Testis (tissue), 3 donors: ENCODE measurements around the gene RRP12. TPM values are rescaled to one million over a fixed set of nuclear protein-coding genes. Genes with fewer than 3 reads are reported as not detected.

ENCODE experiments used
- DNase-seq: peaks from one replicate; pipeline ENCODE4 v3.0.0-alpha.2; 2019
- H3K27ac ChIP-seq, 2 donors: fragments of 200-600 bp; sonication (generic); one replicate each; pipeline ENCODE4 v1.5.1; 2019
- H3K27me3 ChIP-seq: fragments of 200-600 bp; sonication (generic); one replicate; pipeline ENCODE4 v1.5.1; 2019
- H3K36me3 ChIP-seq: fragments of 200-600 bp; sonication (generic); one replicate; pipeline ENCODE4 v1.5.1; 2017; ENCODE audit warnings: low read depth; ENCODE audit errors: missing control alignments
- H3K4me1 ChIP-seq: fragments of 200-600 bp; sonication (generic); one replicate; pipeline ENCODE4 v1.5.1; 2019
- H3K4me3 ChIP-seq, 2 donors: fragments of 200-600 bp; sonication (generic); one replicate each; pipeline ENCODE4 v1.5.1; 2017 to 2019
- H3K9me3 ChIP-seq: fragments of 200-600 bp; sonication (generic); one replicate; pipeline ENCODE4 v1.5.1; 2017
- POLR2A ChIP-seq: fragments of 450-650 bp; IDR thresholded peaks from one replicate; pipeline ENCODE4 v1.6.1; 2017; ENCODE audit warnings: antibody characterized with exemption, mild to moderate bottlenecking, moderate library complexity
- WGBS, 2 donors: methylation state at CpG; one replicate each; pipeline ENCODE4 v1.1.5; 2018; 5-methylcytosine and 5-hydroxymethylcytosine counted together
- intact Hi-C: fragments of 100-400 bp; cut with DNase I; formaldehyde crosslinking; loops from one replicate; pipeline ENCODE4 v1.15.1; 2023; ENCODE audit warnings: low total_unique reads
- polyA plus RNA-seq: library from polyadenylated mRNA; stranded (reverse); fragments of 350-450 nt; fragmentation: Illumina TruSeq; extraction: RNeasy Lipid Tissue Mini Kit (QIAGEN cat#74804); gene quantifications from one replicate; pipeline ENCODE4 v1.2.3, GENCODE V29; 2014; ENCODE audit warnings: low read depth, low replicate concordance; ENCODE audit not compliant: insufficient read depth
- total RNA-seq, 2 donors: library from RNA; depleted of rRNA; stranded (reverse); fragments of >200 nt; gene quantifications; one replicate each; pipeline ENCODE4 v1.2.3, GENCODE V29; 2016
- TF ChIP-seq, protein P1 (sequence below), 3 experiments: fragments of 450-650 bp in 2 of 3; fragments of 200-600 bp in 1 of 3; sonication (generic) in 1 of 3; IDR thresholded peaks; one replicate each; pipeline ENCODE4 v1.5.1; 2016 to 2019; ENCODE audit warnings: antibody characterized with exemption in 3 of 3, mild to moderate bottlenecking in 2 of 3, moderate library complexity in 1 of 3

The RRP12 gene
- total and polyA plus RNA-seq, 3 donors from 2014 or later: 38.1 to 54.6 (median 53.5) TPM

DNA sequence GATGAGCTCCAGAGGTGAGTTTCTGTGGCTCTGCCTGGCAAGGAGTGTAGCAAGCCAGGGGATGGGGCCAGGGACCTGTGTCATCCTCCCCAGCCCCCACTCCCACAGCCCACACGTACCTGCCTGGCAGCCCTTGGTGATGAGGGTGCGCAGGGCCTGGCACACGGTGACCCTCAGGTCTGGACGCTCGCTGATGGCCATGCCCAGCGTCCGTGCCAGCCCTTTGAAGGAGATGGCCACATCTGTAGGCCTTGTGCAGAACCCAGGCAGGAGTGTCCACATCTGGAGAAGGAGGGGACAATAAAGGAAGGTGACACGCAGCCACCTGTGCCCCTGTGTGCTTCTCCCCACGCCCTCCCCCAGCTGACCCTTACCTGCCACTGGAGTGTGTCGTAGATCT is 27.7 kb downstream of the RRP12 start:
- no peaks in the 10 kb centered on the region for H3K36me3 ChIP-seq

DNA sequence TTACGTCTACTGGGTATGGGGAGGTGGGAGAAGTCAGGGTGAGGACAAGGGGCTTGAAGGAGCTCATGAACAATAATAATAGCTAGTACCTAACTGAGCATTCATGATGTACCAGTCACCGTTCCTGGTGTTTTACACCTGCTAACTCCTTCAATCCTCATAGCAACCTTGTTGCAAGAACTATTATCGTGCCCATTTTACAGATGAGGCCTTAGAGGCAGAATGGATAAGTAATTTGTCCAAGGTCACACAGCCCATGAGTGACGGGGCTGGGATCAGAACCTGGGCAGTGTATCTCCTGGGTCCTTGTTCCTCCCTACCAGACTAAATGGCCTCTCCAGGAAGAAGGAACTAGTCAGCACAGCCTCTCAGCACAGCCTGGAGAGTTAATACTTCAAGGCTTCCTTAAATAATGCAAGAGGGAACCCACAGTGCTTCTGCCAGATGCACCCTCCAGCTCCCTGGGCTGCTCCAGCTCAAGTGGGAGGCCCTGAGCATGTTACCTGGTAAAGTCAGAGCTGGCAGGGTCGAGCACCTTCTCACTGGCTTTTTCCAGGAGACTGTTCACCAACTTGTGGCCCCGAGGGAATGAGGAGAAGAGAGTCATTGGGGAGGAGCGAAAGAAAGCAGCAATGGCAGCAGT is 28.8 kb downstream of the RRP12 start:
- Histone ChIP-seq H3K27me3 (no peaks in the 10 kb centered on the region), H3K4me3 (no peak overlapping the region), H3K36me3 (no peaks in the 10 kb centered on the region), H3K4me1 (no peaks in the 10 kb centered on the region), H3K27ac (no peak overlapping the region), H3K9me3 (no peaks in the 10 kb centered on the region)
- no peak for DNase-seq
- TF ChIP-seq, protein P1, sequence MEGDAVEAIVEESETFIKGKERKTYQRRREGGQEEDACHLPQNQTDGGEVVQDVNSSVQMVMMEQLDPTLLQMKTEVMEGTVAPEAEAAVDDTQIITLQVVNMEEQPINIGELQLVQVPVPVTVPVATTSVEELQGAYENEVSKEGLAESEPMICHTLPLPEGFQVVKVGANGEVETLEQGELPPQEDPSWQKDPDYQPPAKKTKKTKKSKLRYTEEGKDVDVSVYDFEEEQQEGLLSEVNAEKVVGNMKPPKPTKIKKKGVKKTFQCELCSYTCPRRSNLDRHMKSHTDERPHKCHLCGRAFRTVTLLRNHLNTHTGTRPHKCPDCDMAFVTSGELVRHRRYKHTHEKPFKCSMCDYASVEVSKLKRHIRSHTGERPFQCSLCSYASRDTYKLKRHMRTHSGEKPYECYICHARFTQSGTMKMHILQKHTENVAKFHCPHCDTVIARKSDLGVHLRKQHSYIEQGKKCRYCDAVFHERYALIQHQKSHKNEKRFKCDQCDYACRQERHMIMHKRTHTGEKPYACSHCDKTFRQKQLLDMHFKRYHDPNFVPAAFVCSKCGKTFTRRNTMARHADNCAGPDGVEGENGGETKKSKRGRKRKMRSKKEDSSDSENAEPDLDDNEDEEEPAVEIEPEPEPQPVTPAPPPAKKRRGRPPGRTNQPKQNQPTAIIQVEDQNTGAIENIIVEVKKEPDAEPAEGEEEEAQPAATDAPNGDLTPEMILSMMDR (IDR thresholded peaks at IDR 0.05): no peak
- TF ChIP-seq POLR2A: no peak
- WGBS, 2 donors: 91 to 97% methylated on average over 7 of the region's 7 CpGs
- intact Hi-C loops: no loop called here

More for the DNA sequence above, 27.7 kb downstream of the RRP12 start:
- no peak overlapping the region for H3K27ac ChIP-seq
- 96 to 100% methylated on average over 1 to 10 of the region's 10 CpGs for WGBS, 2 donors
- no peaks in the 10 kb centered on the region for H3K27me3 ChIP-seq
- no peak for TF ChIP-seq POLR2A
- TF ChIP-seq, protein P1 (IDR thresholded peaks at IDR 0.05): no peak
- intact Hi-C loops: no loop called here
- no peaks in the 10 kb centered on the region for H3K9me3 ChIP-seq
- H3K4me1 ChIP-seq: no peaks in the 10 kb centered on the region
- DNase-seq: no peak
- H3K4me3 ChIP-seq: no peak overlapping the region

DNA sequence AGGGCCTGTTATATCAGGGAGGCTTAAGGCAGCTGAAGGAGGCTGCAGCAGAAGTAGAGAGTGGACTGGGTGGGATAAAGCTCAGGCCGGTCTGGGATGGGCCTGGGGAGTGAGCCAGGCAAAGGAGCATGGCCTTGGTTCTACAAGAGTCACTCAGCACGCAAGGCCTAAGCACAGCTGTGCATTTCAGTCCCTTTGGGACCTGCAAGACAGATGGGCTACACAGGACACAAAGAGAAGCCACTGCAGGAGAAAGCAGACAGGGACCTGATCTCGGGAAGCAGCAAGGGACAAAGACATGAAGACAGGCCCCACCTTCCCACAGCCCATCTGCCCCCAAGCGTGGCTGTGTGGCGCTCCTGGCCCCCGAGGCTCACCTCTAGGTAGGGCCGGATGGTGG is 29.4 kb downstream of the RRP12 start:
- 82 to 87% methylated on average over 7 of the region's 7 CpGs for WGBS, 2 donors
- no peak for TF ChIP-seq POLR2A
- TF ChIP-seq, protein P1 (IDR thresholded peaks at IDR 0.05): no peak
- Histone ChIP-seq H3K36me3 (no peaks in the 10 kb centered on the region), H3K9me3 (no peaks in the 10 kb centered on the region), H3K27ac (no peak overlapping the region), H3K4me1 (no peaks in the 10 kb centered on the region), H3K4me3 (no peak overlapping the region), H3K27me3 (no peaks in the 10 kb centered on the region)
- intact Hi-C loops: no loop called here
- no peak for DNase-seq

DNA sequence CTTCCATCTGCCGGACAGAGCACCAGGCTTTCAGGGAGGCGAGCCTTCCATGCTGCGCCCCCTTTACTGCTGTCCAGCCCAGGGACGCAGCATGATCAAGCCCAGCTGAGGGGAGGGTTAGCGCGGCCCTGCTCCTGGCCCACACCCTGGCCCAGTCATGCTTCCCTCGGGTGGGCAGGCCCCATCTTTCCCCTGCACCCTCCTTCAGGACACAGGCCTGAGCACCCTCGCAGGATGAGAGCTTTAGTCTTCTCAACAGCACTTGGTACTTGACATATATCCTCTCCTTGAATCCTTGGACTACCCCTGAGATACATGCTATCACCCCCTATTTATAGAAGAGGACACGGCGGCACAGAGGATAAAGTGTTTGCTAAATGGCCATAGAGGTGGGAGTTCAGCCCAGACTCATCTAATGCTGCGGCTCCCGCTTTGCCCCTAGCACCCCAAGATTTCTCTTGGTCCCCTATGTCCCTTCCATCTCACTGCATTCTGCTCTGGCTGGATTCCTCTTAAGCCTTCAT is 34.0 kb downstream of the RRP12 start:
- H3K4me3 ChIP-seq: no peak overlapping the region
- TF ChIP-seq, protein P1 (IDR thresholded peaks at IDR 0.05): no peak
- no peak for TF ChIP-seq POLR2A
- no peaks in the 10 kb centered on the region for H3K36me3 ChIP-seq
- H3K27ac ChIP-seq: no peak overlapping the region
- no peaks in the 10 kb centered on the region for H3K27me3 ChIP-seq
- DNase-seq: no peak
- intact Hi-C loops: no loop called here
- H3K9me3 ChIP-seq: no peaks in the 10 kb centered on the region
- no peaks in the 10 kb centered on the region for H3K4me1 ChIP-seq
- WGBS, 2 donors: 91 to 97% methylated on average over 7 to 12 of the region's 12 CpGs

DNA sequence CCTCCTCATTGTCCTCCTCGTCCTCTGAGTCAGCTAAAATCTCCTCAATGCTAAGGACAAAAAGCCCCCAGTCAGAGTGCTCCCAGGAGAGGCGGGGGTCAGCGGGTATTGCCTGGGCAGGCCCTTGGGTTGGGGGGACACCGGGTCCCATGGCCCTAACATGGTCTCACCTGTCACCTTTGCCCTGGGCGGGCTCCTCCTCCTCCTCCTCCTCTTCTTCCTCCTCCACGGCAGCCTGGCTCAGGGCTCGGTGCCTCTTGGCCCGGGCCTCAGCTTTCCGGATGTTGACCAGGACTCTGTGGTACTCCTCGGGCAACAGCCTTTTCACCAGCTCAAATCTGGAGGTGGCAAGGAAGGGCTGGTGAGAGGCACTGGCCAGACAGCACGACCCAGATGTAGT is 34.6 kb downstream of the RRP12 start:
- no peaks in the 10 kb centered on the region for H3K36me3 ChIP-seq
- H3K27me3 ChIP-seq: no peaks in the 10 kb centered on the region
- TF ChIP-seq, protein P1 (IDR thresholded peaks at IDR 0.05): no peak
- TF ChIP-seq POLR2A: no peak
- 81 to 90% methylated on average over 11 of the region's 11 CpGs for WGBS, 2 donors
- H3K27ac ChIP-seq: no peak overlapping the region
- no peak for DNase-seq
- H3K9me3 ChIP-seq: no peaks in the 10 kb centered on the region
- no peaks in the 10 kb centered on the region for H3K4me1 ChIP-seq
- H3K4me3 ChIP-seq: no peak overlapping the region
- intact Hi-C loops: no loop called here
